ENCODE measurements around the gene ARL2.

ARL2 gene

DNA sequence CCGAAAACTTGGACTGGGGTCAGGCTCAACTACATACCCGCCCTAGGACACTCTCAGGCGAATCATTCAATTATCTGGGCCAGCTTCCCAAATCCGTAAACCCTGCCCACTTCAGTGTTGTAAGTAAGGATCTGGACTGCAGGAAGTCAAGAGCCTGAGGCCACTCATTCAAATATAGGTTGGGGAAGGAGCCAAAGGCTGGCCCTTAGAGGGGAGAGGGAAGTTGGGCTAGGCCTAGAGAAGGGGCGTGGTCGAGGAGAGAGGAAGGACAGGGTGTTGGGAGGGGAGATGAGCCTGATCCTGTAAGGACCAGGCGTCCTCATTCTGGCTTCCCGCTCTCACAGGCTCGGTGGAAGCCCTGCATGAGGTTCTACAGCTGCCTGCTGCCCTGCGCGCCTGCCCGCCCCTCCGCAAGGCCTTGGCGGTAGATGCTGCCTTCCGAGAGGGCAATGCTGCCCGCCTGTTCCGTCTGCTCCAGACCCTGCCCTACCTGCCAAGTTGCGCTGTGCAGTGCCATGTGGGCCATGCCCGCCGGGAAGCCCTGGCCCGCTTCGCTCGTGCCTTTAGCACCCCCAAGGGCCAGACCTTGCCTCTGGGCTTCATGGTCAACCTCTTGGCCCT, 30.0 kb downstream of the ARL2 start:
- Histone ChIP-seq H3K9me3 (ENCODE audit: control insufficient read depth in 1 of 2, low read length in 2 of 2) (no peaks in the 10 kb centered on the region), H3K4me1 (ENCODE audit: control insufficient read depth in 1 of 2, insufficient read depth in 2 of 2, low read length in 2 of 2) (peaks cover 16 to 32% of the 10 kb centered on the region in 2 donors), H3K4me3 (ENCODE audit: low read depth in 1 of 2, low read length in 2 of 2) (no peak overlapping the region), H3K9ac (ENCODE audit: low read depth in 1 of 2, low read length in 2 of 2) (no peak overlapping the region), H3K27me3 (ENCODE audit: control insufficient read depth in 1 of 2, insufficient read depth in 2 of 2, low read length in 2 of 2) (no peaks in the 10 kb centered on the region), H3K27ac (ENCODE audit: low read depth, low read length) (no peak overlapping the region), H3K36me3 (ENCODE audit: control insufficient read depth in 1 of 2, insufficient read depth in 2 of 2, low read length in 2 of 2) (peaks cover 9 to 21% of the 10 kb centered on the region in 2 donors)

DNA sequence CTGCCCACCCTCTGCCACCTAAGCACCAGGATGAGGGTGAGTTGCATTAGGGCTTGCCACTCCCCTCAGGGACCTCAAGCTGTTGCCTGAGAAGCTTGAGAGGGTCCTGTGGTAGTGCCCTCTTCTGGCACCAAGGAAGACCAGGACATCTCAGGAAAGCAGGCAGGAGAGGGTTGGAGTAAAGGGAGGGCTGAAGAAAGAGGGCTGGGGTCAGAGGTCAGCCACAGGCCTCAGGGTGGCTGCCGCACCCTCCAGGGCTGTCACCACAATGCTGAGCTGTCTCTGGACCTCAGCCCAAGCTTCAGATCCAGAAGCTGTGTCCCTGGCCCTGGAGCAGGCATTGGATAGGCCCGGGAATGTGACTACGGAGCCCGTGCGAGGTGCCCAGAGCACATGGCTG, 31.1 kb downstream of the ARL2 start:
- H3K27me3 ChIP-seq (ENCODE audit: control insufficient read depth in 1 of 2, insufficient read depth in 2 of 2, low read length in 2 of 2): no peaks in the 10 kb centered on the region
- H3K9ac ChIP-seq (ENCODE audit: low read depth in 1 of 2, low read length in 2 of 2): no peak overlapping the region
- no peaks in the 10 kb centered on the region for H3K9me3 ChIP-seq (ENCODE audit: control insufficient read depth in 1 of 2, low read length in 2 of 2)
- peaks cover 9 to 21% of the 10 kb centered on the region in 2 donors for H3K36me3 ChIP-seq (ENCODE audit: control insufficient read depth in 1 of 2, insufficient read depth in 2 of 2, low read length in 2 of 2)
- peaks cover 16 to 32% of the 10 kb centered on the region in 2 donors for H3K4me1 ChIP-seq (ENCODE audit: control insufficient read depth in 1 of 2, insufficient read depth in 2 of 2, low read length in 2 of 2)
- H3K4me3 ChIP-seq (ENCODE audit: low read depth in 1 of 2, low read length in 2 of 2): no peak overlapping the region
- no peak overlapping the region for H3K27ac ChIP-seq (ENCODE audit: low read depth, low read length)

DNA sequence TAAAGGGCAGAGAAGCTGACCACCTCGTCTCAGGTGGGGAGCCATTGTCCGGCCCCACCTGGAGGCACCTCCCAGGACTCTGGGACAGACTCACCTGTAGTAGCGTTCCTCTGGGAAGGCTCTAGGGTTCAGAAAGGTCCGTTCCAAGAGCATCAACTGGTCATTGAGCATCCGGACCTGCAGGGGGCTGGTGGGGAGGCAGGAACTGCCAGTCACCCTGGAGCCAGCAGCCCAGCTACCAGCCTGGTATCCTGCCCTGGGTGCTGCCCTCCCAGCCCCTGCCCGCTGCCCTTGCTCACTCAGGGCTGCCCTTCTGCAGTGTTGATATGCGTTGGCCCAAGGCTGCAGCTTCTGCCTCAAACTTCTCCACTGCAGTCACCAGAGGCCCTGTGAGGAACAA, 31.8 kb downstream of the ARL2 start:
- Histone ChIP-seq H3K36me3 (ENCODE audit: control insufficient read depth in 1 of 2, insufficient read depth in 2 of 2, low read length in 2 of 2) (peaks cover 9 to 21% of the 10 kb centered on the region in 2 donors), H3K27me3 (ENCODE audit: control insufficient read depth in 1 of 2, insufficient read depth in 2 of 2, low read length in 2 of 2) (no peaks in the 10 kb centered on the region), H3K27ac (ENCODE audit: low read depth, low read length) (no peak overlapping the region), H3K9me3 (ENCODE audit: control insufficient read depth in 1 of 2, low read length in 2 of 2) (no peaks in the 10 kb centered on the region), H3K4me3 (ENCODE audit: low read depth in 1 of 2, low read length in 2 of 2) (no peak overlapping the region), H3K9ac (ENCODE audit: low read depth in 1 of 2, low read length in 2 of 2) (no peak overlapping the region), H3K4me1 (ENCODE audit: control insufficient read depth in 1 of 2, insufficient read depth in 2 of 2, low read length in 2 of 2) (peaks cover 11 to 32% of the 10 kb centered on the region in 2 donors)

DNA sequence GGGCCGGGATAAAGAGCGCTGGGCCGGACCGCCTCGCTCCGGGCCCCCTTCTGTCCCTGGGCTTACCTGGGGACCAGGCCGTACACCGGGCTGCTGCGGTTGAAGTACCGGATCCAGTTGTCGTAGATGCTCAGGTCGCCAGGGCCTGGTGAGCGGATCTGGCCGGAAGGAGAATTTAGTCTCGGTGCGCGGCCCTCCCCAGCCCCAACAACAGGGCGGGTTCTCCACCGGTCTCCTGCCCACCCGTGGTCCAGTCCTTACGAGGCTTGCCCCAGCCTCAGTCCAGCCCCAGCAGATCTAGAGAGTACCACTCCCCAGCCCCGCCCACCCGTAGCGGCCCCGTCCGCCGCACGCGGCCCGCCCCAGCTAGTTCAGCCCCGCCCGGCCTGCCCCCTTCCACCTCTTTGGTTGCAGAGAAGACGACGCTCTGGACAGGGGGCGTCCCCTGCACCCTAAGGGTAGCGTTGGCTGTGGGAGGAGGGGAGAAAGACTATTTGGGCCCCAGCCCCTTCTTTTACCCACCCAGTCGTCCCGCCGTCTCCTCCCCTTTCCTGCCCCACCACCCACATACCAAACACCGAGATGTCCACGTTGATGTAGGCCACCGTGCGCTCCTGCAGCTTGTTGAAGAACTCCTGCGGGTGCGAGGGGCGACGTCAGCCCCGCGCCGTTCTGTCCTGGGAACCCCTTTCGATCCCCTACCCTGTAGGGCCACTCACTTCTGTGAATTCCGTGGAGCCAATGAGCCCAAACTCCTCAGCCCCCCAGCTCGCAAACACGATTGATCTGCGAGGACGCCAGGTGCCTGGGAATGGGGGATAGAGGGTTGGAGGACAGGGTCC, 33.8 kb downstream of the ARL2 start:
- Histone ChIP-seq H3K27ac (ENCODE audit: low read depth, low read length) (no peak overlapping the region), H3K9ac (ENCODE audit: low read depth in 1 of 2, low read length in 2 of 2) (peak overlapping the region; percentile 37 to 63), H3K4me3 (ENCODE audit: low read depth in 1 of 2, low read length in 2 of 2) (peak overlapping the region; percentile 58 to 61), H3K9me3 (ENCODE audit: control insufficient read depth in 1 of 2, low read length in 2 of 2) (no peaks in the 10 kb centered on the region), H3K4me1 (ENCODE audit: control insufficient read depth in 1 of 2, insufficient read depth in 2 of 2, low read length in 2 of 2) (peaks cover 8 to 27% of the 10 kb centered on the region in 2 donors), H3K36me3 (ENCODE audit: control insufficient read depth in 1 of 2, insufficient read depth in 2 of 2, low read length in 2 of 2) (peaks cover 9 to 21% of the 10 kb centered on the region in 2 donors), H3K27me3 (ENCODE audit: control insufficient read depth in 1 of 2, insufficient read depth in 2 of 2, low read length in 2 of 2) (no peaks in the 10 kb centered on the region)

DNA sequence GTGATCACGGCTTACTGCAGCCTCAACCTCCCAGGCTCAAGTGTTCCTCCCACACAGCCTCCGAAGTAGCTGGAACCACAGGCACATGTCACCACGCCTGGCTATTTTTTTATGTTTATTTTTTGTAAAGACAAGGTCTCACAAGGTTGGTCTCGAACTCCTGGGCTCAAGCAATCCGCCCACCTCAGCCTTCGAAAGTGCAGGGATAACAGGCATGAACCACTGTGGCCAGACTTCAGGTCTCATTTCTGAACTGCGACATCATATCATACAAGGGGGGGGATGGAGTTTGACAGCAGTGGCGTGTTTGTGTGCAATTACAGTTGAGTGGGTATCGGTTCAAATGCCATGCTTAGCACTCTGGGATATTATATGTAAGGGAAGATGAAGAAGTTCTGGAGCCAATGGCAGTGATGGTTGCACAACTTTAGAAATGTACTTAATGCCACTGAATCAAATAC, 37.5 kb downstream of the ARL2 start:
- Histone ChIP-seq H3K9ac (ENCODE audit: low read depth in 1 of 2, low read length in 2 of 2) (no peak overlapping the region), H3K4me1 (ENCODE audit: control insufficient read depth in 1 of 2, insufficient read depth in 2 of 2, low read length in 2 of 2) (peaks cover 15 to 24% of the 10 kb centered on the region in 2 donors), H3K27ac (ENCODE audit: low read depth, low read length) (no peak overlapping the region), H3K36me3 (ENCODE audit: control insufficient read depth in 1 of 2, insufficient read depth in 2 of 2, low read length in 2 of 2) (no peaks in the 10 kb centered on the region), H3K4me3 (ENCODE audit: low read depth in 1 of 2, low read length in 2 of 2) (no peak overlapping the region), H3K9me3 (ENCODE audit: control insufficient read depth in 1 of 2, low read length in 2 of 2) (no peaks in the 10 kb centered on the region), H3K27me3 (ENCODE audit: control insufficient read depth in 1 of 2, insufficient read depth in 2 of 2, low read length in 2 of 2) (no peaks in the 10 kb centered on the region)

DNA sequence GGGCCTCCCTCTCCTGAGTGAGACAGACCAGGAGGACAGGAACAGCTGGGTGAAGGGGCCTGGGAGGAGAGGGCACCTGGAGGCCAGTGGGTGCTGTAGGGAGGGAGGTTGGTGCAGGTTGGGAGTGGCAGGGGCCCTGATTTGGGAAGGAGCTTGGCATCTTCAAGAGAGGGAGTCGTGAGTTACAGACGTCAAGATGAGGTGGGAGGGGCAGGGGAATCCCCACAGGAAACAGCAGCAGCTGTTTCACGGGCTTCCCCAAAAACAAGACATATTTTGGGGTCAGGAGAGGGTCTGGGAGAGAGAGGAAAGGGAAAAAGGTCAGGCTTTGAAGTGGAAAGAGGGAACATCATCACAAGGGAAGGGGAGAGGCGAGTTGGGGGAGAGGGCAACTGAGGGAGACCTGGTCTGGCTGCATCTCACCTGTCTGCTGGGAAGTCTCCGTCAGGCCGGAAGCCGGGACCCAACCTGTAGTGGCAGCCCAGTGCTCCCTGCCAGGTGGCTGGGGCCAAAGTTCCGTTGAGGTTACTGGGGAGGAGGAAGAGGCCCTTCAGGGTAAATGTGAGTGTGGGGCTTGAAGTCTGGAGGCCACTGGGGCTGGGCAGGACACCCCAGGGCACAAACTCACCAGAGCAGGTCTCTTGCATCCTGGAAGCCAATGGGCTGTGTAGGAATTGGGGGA, 40.0 kb downstream of the ARL2 start:
- H3K9me3 ChIP-seq (ENCODE audit: control insufficient read depth in 1 of 2, low read length in 2 of 2): no peaks in the 10 kb centered on the region
- peaks cover 24 to 25% of the 10 kb centered on the region in 2 donors for H3K4me1 ChIP-seq (ENCODE audit: control insufficient read depth in 1 of 2, insufficient read depth in 2 of 2, low read length in 2 of 2)
- H3K27me3 ChIP-seq (ENCODE audit: control insufficient read depth in 1 of 2, insufficient read depth in 2 of 2, low read length in 2 of 2): no peaks in the 10 kb centered on the region
- H3K4me3 ChIP-seq (ENCODE audit: low read depth in 1 of 2, low read length in 2 of 2): peak overlapping the region in 1 of 2 donors; percentile 24
- H3K9ac ChIP-seq (ENCODE audit: low read depth in 1 of 2, low read length in 2 of 2): no peak overlapping the region
- H3K27ac ChIP-seq (ENCODE audit: low read depth, low read length): no peak overlapping the region
- no peaks in the 10 kb centered on the region for H3K36me3 ChIP-seq (ENCODE audit: control insufficient read depth in 1 of 2, insufficient read depth in 2 of 2, low read length in 2 of 2)

GRCh38 chr11:65055538-65055937, 41.6 kb downstream of the ARL2 start:
- Histone ChIP-seq H3K9me3 (ENCODE audit: control insufficient read depth in 1 of 2, low read length in 2 of 2) (no peaks in the 10 kb centered on the region), H3K4me1 (ENCODE audit: control insufficient read depth in 1 of 2, insufficient read depth in 2 of 2, low read length in 2 of 2) (peaks cover 35 to 40% of the 10 kb centered on the region in 2 donors), H3K27me3 (ENCODE audit: control insufficient read depth in 1 of 2, insufficient read depth in 2 of 2, low read length in 2 of 2) (no peaks in the 10 kb centered on the region), H3K4me3 (ENCODE audit: low read depth in 1 of 2, low read length in 2 of 2) (no peak overlapping the region), H3K36me3 (ENCODE audit: control insufficient read depth in 1 of 2, insufficient read depth in 2 of 2, low read length in 2 of 2) (no peaks in the 10 kb centered on the region), H3K9ac (ENCODE audit: low read depth in 1 of 2, low read length in 2 of 2) (no peak overlapping the region), H3K27ac (ENCODE audit: low read depth, low read length) (peak overlapping the region; percentile 14)

DNA sequence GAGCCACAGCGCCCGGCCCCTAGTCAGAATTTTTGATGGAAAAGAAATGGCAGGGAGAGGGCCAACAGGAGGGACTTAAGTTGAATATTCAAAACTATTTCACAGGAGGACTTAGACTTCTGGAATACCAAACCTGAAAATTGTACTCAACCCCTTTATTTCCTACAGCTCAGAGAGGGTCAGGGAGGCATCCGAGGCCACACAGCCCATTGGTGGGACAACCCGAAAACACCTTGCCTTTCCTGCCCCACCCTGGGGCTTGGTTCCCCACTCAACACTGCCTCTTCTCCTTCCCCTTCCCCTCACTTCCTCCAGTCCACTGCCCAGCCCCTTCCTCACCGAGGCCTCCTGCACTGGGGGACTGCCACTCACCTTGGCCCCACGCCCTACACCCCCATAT, 43.0 kb downstream of the ARL2 start:
- no peak overlapping the region for H3K9ac ChIP-seq (ENCODE audit: low read depth in 1 of 2, low read length in 2 of 2)
- H3K4me1 ChIP-seq (ENCODE audit: control insufficient read depth in 1 of 2, insufficient read depth in 2 of 2, low read length in 2 of 2): peaks cover 36 to 41% of the 10 kb centered on the region in 2 donors
- H3K27ac ChIP-seq (ENCODE audit: low read depth, low read length): no peak overlapping the region
- H3K36me3 ChIP-seq (ENCODE audit: control insufficient read depth in 1 of 2, insufficient read depth in 2 of 2, low read length in 2 of 2): no peaks in the 10 kb centered on the region
- H3K9me3 ChIP-seq (ENCODE audit: control insufficient read depth in 1 of 2, low read length in 2 of 2): no peaks in the 10 kb centered on the region
- no peak overlapping the region for H3K4me3 ChIP-seq (ENCODE audit: low read depth in 1 of 2, low read length in 2 of 2)
- H3K27me3 ChIP-seq (ENCODE audit: control insufficient read depth in 1 of 2, insufficient read depth in 2 of 2, low read length in 2 of 2): no peaks in the 10 kb centered on the region

GRCh38 chr11:65057526-65057925, 43.6 kb downstream of the ARL2 start:
- H3K4me3 ChIP-seq (ENCODE audit: low read depth in 1 of 2, low read length in 2 of 2): peak overlapping the region; percentile 16 to 37
- H3K9me3 ChIP-seq (ENCODE audit: control insufficient read depth in 1 of 2, low read length in 2 of 2): no peaks in the 10 kb centered on the region
- H3K4me1 ChIP-seq (ENCODE audit: control insufficient read depth in 1 of 2, insufficient read depth in 2 of 2, low read length in 2 of 2): peaks cover 36 to 41% of the 10 kb centered on the region in 2 donors
- H3K9ac ChIP-seq (ENCODE audit: low read depth in 1 of 2, low read length in 2 of 2): no peak overlapping the region
- H3K36me3 ChIP-seq (ENCODE audit: control insufficient read depth in 1 of 2, insufficient read depth in 2 of 2, low read length in 2 of 2): no peaks in the 10 kb centered on the region
- H3K27me3 ChIP-seq (ENCODE audit: control insufficient read depth in 1 of 2, insufficient read depth in 2 of 2, low read length in 2 of 2): no peaks in the 10 kb centered on the region
- H3K27ac ChIP-seq (ENCODE audit: low read depth, low read length): no peak overlapping the region

DNA sequence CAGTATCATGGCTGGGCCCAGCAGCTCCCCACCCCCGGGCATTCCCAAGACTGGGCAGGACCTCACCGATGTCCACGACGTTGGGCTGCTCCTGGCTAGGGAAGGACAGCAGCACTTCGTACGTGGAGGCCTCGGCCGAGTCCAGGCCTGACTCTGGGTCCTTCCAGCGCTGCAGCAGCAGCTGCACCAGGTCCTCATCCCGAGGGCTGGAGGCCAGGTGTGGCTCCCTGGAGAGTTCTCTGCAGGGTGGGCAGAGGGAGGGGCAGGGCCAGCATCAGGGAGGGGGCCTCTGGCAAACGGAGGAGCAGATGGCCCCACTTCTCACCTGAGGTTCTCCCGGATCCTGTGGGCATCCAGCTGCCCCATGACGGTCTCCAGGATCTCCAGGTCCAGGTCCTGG, 44.1 kb downstream of the ARL2 start:
- Histone ChIP-seq H3K36me3 (ENCODE audit: control insufficient read depth in 1 of 2, insufficient read depth in 2 of 2, low read length in 2 of 2) (no peaks in the 10 kb centered on the region), H3K27me3 (ENCODE audit: control insufficient read depth in 1 of 2, insufficient read depth in 2 of 2, low read length in 2 of 2) (no peaks in the 10 kb centered on the region), H3K9ac (ENCODE audit: low read depth in 1 of 2, low read length in 2 of 2) (no peak overlapping the region), H3K4me3 (ENCODE audit: low read depth in 1 of 2, low read length in 2 of 2) (peak overlapping the region; percentile 28 to 37), H3K9me3 (ENCODE audit: control insufficient read depth in 1 of 2, low read length in 2 of 2) (no peaks in the 10 kb centered on the region), H3K27ac (ENCODE audit: low read depth, low read length) (no peak overlapping the region), H3K4me1 (ENCODE audit: control insufficient read depth in 1 of 2, insufficient read depth in 2 of 2, low read length in 2 of 2) (peaks cover 36 to 41% of the 10 kb centered on the region in 2 donors)
